ENCODE results near the gene CCDC90B. TPM values are rescaled to one million over a fixed set of nuclear protein-coding genes. Genes with fewer than 3 reads are reported as not detected.
A peak's percentile ranks its signal among the peaks of the same experiment; 100 is the strongest.

CCDC90B gene
- total RNA-seq, 1 experiment from 2014 or later: 32.2 TPM

DNA sequence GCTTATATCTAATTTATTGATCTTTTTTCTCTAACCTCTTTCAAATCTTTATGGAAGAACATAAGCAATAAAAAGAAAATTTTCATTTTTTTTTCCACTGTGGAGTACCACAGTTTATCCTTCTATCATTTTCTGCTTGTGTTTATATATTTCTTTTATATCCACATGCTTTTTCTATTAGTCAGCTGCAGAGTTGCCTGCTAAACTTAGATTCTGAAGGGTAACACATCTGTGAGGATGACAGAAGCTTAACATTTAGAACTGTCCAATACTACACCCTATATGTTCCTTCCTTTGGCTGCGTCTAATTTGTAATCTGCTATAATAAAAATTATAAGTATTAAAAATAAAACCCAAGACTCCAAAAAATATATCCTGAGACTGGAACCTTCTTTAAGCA is 20.8 kb downstream of the CCDC90B start:
- Histone ChIP-seq H3K4me3 (no peak overlapping the region), H3K4me1 (replicated peaks; ENCODE audit: insufficient read depth) (no peaks in the 10 kb centered on the region), H2AFZ (no peak overlapping the region), H3K4me2 (no peak overlapping the region), H3K9me3 (ENCODE audit: insufficient read depth, low read depth) (no peaks in the 10 kb centered on the region), H3F3A (ENCODE audit: insufficient read depth, low read depth) (no peaks in the 10 kb centered on the region), H3K27me3 (ENCODE audit: insufficient read depth, low read depth) (no peaks in the 10 kb centered on the region), H3K79me2 (ENCODE audit: low read depth) (no peaks in the 10 kb centered on the region), H3K27ac (no peak overlapping the region), H3K36me3 (ENCODE audit: low read depth) (peaks cover 32% of the 10 kb centered on the region; the same call in 1 of the 2 replicates), H4K20me1 (ENCODE audit: insufficient read depth) (no peaks in the 10 kb centered on the region), H3K9me2 (ENCODE audit: insufficient read depth) (no peaks in the 10 kb centered on the region)
- CTCF ChIA-PET: no interaction called here
- TF ChIP-seq, protein P1, sequence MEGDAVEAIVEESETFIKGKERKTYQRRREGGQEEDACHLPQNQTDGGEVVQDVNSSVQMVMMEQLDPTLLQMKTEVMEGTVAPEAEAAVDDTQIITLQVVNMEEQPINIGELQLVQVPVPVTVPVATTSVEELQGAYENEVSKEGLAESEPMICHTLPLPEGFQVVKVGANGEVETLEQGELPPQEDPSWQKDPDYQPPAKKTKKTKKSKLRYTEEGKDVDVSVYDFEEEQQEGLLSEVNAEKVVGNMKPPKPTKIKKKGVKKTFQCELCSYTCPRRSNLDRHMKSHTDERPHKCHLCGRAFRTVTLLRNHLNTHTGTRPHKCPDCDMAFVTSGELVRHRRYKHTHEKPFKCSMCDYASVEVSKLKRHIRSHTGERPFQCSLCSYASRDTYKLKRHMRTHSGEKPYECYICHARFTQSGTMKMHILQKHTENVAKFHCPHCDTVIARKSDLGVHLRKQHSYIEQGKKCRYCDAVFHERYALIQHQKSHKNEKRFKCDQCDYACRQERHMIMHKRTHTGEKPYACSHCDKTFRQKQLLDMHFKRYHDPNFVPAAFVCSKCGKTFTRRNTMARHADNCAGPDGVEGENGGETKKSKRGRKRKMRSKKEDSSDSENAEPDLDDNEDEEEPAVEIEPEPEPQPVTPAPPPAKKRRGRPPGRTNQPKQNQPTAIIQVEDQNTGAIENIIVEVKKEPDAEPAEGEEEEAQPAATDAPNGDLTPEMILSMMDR (conservative IDR thresholded peaks at IDR 0.05): no peak
- TF ChIP-seq EZH2 (IDR thresholded peaks at IDR 0.05; ENCODE audit: low read depth): no peak
- no peak for DNase-seq
- intact Hi-C loops (cut with micrococcal nuclease; ENCODE audit: unreplicated experiment): no loop called here
- POLR2A ChIA-PET (ENCODE audit: unreplicated experiment): no interaction called here
- no TSS peak for BruUV-seq (replicated peaks)

DNA sequence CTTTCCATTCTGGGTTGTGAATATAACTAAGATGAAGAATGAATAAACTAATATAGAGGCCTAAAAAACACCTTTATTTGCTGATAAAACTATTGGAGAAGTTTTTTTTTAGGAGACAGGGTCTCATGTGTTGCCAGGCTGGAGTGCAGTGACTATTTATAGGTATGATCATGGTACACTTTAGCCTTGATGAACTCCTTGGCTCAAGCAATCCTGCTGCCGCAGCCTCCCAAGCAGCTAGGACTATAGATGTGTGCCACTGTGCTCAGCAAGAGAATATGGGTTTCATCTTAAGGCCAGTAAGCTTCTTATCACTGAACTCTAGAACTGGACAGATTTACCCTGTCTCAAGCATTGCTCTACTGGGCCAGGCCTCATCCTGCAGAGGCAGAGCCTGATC is 26.6 kb downstream of the CCDC90B start:
- Histone ChIP-seq H3K27ac (no peak overlapping the region), H3K4me2 (no peak overlapping the region), H3K79me2 (ENCODE audit: low read depth) (no peaks in the 10 kb centered on the region), H3K36me3 (ENCODE audit: low read depth) (peaks cover 42% of the 10 kb centered on the region; the same call in 1 of the 2 replicates), H3K9me3 (ENCODE audit: insufficient read depth, low read depth) (no peaks in the 10 kb centered on the region), H3K27me3 (ENCODE audit: insufficient read depth, low read depth) (no peaks in the 10 kb centered on the region), H3F3A (ENCODE audit: insufficient read depth, low read depth) (peaks cover 25% of the 10 kb centered on the region), H3K4me3 (no peak overlapping the region), H3K4me1 (replicated peaks; ENCODE audit: insufficient read depth) (peaks cover 42% of the 10 kb centered on the region), H3K9me2 (ENCODE audit: insufficient read depth) (no peaks in the 10 kb centered on the region), H4K20me1 (ENCODE audit: insufficient read depth) (no peaks in the 10 kb centered on the region), H2AFZ (no peak overlapping the region)
- DNase-seq: no peak
- intact Hi-C loops (cut with micrococcal nuclease; ENCODE audit: unreplicated experiment): no loop called here
- ChIA-PET CTCF (no interaction called here), POLR2A (ENCODE audit: unreplicated experiment) (no interaction called here)
- BruUV-seq (replicated peaks): no TSS peak
- TF ChIP-seq, protein P1 (conservative IDR thresholded peaks at IDR 0.05): no peak
- no peak for TF ChIP-seq EZH2 (IDR thresholded peaks at IDR 0.05; ENCODE audit: low read depth)

DNA sequence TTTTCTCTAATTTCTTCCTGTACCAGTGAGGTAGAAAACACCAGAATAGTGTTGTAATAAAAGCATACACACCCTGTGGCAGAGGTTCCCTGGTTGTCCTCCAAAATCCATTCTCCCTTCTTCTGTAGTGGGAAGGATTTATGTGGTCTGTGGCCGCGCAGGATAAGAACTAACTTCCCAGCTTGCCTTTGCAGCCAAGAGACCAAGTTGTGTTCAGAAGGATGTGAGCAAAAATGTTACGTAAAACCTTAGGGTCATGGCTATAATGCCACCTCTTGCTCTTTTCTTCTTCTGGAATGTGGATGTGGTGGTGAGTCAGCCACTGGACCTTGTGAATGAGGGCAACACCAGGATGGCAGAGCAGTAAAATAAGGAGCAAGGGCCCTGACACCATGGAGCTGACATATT is 28.4 kb downstream of the CCDC90B start:
- Histone ChIP-seq H3K4me1 (replicated peaks; ENCODE audit: insufficient read depth) (peaks cover 42% of the 10 kb centered on the region), H3K4me2 (peak overlapping the region; percentile 76), H2AFZ (no peak overlapping the region), H3K27me3 (ENCODE audit: insufficient read depth, low read depth) (no peaks in the 10 kb centered on the region), H3K79me2 (ENCODE audit: low read depth) (no peaks in the 10 kb centered on the region), H3K36me3 (ENCODE audit: low read depth) (peaks cover 35% of the 10 kb centered on the region; the same call in 1 of the 2 replicates), H3K4me3 (no peak overlapping the region), H3K9me2 (ENCODE audit: insufficient read depth) (no peaks in the 10 kb centered on the region), H3K27ac (peak overlapping the region; percentile 68), H3F3A (ENCODE audit: insufficient read depth, low read depth) (peaks cover 25% of the 10 kb centered on the region), H4K20me1 (ENCODE audit: insufficient read depth) (no peaks in the 10 kb centered on the region), H3K9me3 (ENCODE audit: insufficient read depth, low read depth) (no peaks in the 10 kb centered on the region)
- POLR2A ChIA-PET (ENCODE audit: unreplicated experiment): interaction anchor here (0.6 kb wide), 1 partner anchor 353 kb away, joined by 4 read pairs; no protein-coding TSS in a partner anchor
- no peak for TF ChIP-seq EZH2 (IDR thresholded peaks at IDR 0.05; ENCODE audit: low read depth)
- TF ChIP-seq, protein P1 (conservative IDR thresholded peaks at IDR 0.05): no peak
- BruUV-seq (replicated peaks): no TSS peak
- CTCF ChIA-PET: interaction anchor here (0.6 kb wide), 1 partner anchor 543 kb away, joined by 3 read pairs; no protein-coding TSS in a partner anchor
- intact Hi-C loops (cut with micrococcal nuclease; ENCODE audit: unreplicated experiment): no loop called here
- peak; percentile 25 to 93 for DNase-seq
